Measurements from ENCODE around the gene TMEM130.
"Not testable (repeated sequence)": the region's sequence is repeated elsewhere in the genome, so short reads cannot be mapped to it uniquely, and the experiment has no call there.

Gene TMEM130

GRCh38 chr7:98877146-98877545 is 7.3 kb upstream of the TMEM130 start:
- DNase-seq (ENCODE audit: low spot score) = no peak

GRCh38 chr7:98875501-98875900 is 5.7 kb upstream of the TMEM130 start:
- DNase-seq (ENCODE audit: low spot score) = no peak

GRCh38 chr7:98874942-98875341 is 5.1 kb upstream of the TMEM130 start:
- DNase-seq (ENCODE audit: low spot score) = no peak

GRCh38 chr7:98873610-98874009 is 3.8 kb upstream of the TMEM130 start:
- not testable (repeated sequence) for DNase-seq (ENCODE audit: low spot score)

GRCh38 chr7:98872328-98872924 is 2.6 kb upstream of the TMEM130 start:
- peak; percentile 82 for DNase-seq (ENCODE audit: low spot score)

- DNase-seq (ENCODE audit: low spot score) = no peak
These were observed 1.1 kb upstream of the TMEM130 start for GRCh38 chr7:98870807-98871491.

- DNase-seq (ENCODE audit: low spot score) = peak; percentile 69
These were observed 372 bp upstream of the TMEM130 start for GRCh38 chr7:98870121-98870651.

- DNase-seq (ENCODE audit: low spot score) = no peak
These were observed 702 bp downstream of the TMEM130 start for GRCh38 chr7:98869027-98869596.

- DNase-seq (ENCODE audit: low spot score) = no peak
These were observed 1.4 kb downstream of the TMEM130 start for GRCh38 chr7:98868450-98868849.

- no peak for DNase-seq (ENCODE audit: low spot score)
These were observed 3.0 kb downstream of the TMEM130 start for GRCh38 chr7:98866765-98867164.

- DNase-seq (ENCODE audit: low spot score) = no peak
These were observed 3.5 kb downstream of the TMEM130 start for GRCh38 chr7:98866351-98866750.

- no peak for DNase-seq (ENCODE audit: low spot score)
These were observed 4.9 kb downstream of the TMEM130 start for GRCh38 chr7:98864731-98865453.

GRCh38 chr7:98863601-98864000 is 6.2 kb downstream of the TMEM130 start:
- no peak for DNase-seq (ENCODE audit: low spot score)

- DNase-seq (ENCODE audit: low spot score) = no peak
These were observed 6.9 kb downstream of the TMEM130 start for GRCh38 chr7:98862716-98863420.

- no peak for DNase-seq (ENCODE audit: low spot score)
These were observed 7.6 kb downstream of the TMEM130 start for GRCh38 chr7:98862203-98862602.

- DNase-seq (ENCODE audit: low spot score) = no peak
These were observed 9.7 kb downstream of the TMEM130 start for GRCh38 chr7:98860071-98860470.

- no peak for DNase-seq (ENCODE audit: low spot score)
These were observed 14.0 kb downstream of the TMEM130 start for GRCh38 chr7:98855610-98856422.

GRCh38 chr7:98852826-98853225 is 17.0 kb downstream of the TMEM130 start:
- no peak for DNase-seq (ENCODE audit: low spot score)

GRCh38 chr7:98848918-98849317 is 20.9 kb downstream of the TMEM130 start:
- DNase-seq (ENCODE audit: low spot score) = no peak

GRCh38 chr7:98842552-98842951 is 27.3 kb downstream of the TMEM130 start:
- not testable (repeated sequence) for DNase-seq (ENCODE audit: low spot score)
